DOHH2 (cell line): ENCODE data around the gene SCN4B.
"Not testable (repeated sequence)": the region's sequence is repeated elsewhere in the genome, so short reads cannot be mapped to it uniquely, and the experiment has no call there.

ENCODE experiments used
- H3F3A ChIP-seq: fragments of 200-600 bp; sonication (generic), shearing (Covaris generic); 2 replicates; pipeline ENCODE4 v1.6.0; 2016; ENCODE audit warnings: antibody characterized with exemption, mild to moderate bottlenecking; ENCODE audit not compliant: control insufficient read depth, insufficient read depth
- H3K27ac ChIP-seq: fragments of 200-600 bp; sonication (generic); 2 replicates; pipeline ENCODE4 v1.5.1; 2014; ENCODE audit warnings: low read depth, mild to moderate bottlenecking, low read length, moderate library complexity
- H3K27me3 ChIP-seq: fragments of 200-600 bp; sonication (generic); 2 replicates; pipeline ENCODE4 v1.6.1; 2014; ENCODE audit warnings: mild to moderate bottlenecking, low read length, mixed read lengths; ENCODE audit not compliant: control insufficient read depth
- H3K36me3 ChIP-seq: fragments of 200-600 bp; sonication (generic); 2 replicates; pipeline ENCODE4 v1.6.1; 2014; ENCODE audit warnings: mild to moderate bottlenecking, low read length, moderate library complexity, mixed read lengths; ENCODE audit not compliant: control insufficient read depth
- H3K4me1 ChIP-seq: fragments of 200-600 bp; sonication (generic); 2 replicates; pipeline ENCODE4 v1.6.1; 2014; ENCODE audit warnings: mild to moderate bottlenecking, low read length, mixed read lengths; ENCODE audit not compliant: control insufficient read depth
- H3K4me2 ChIP-seq: fragments of 200-600 bp; sonication (generic); 2 replicates; pipeline ENCODE4 v1.6.0; 2014; ENCODE audit warnings: mild to moderate bottlenecking, low read length, moderate library complexity
- H3K4me3 ChIP-seq: fragments of 200-600 bp; sonication (generic); 2 replicates; pipeline ENCODE4 v1.5.1; 2014; ENCODE audit warnings: mild to moderate bottlenecking, low read length, mixed read lengths
- H3K79me2 ChIP-seq: fragments of 200-600 bp; sonication (generic); 2 replicates; pipeline ENCODE4 v1.6.1; 2014; ENCODE audit warnings: mild to moderate bottlenecking, low read length, mixed read lengths; ENCODE audit not compliant: control insufficient read depth
- H3K9me2 ChIP-seq: fragments of 200-600 bp; sonication (generic); replicated peaks from 2 replicates; pipeline ENCODE4 v1.6.1; 2014; ENCODE audit warnings: mild to moderate bottlenecking, low read length, mixed read lengths; ENCODE audit not compliant: control insufficient read depth
- H3K9me3 ChIP-seq: fragments of 200-600 bp; sonication (generic); 2 replicates; pipeline ENCODE4 v1.6.1; 2014; ENCODE audit warnings: antibody characterized with exemption, low read length, mixed read lengths; ENCODE audit not compliant: control insufficient read depth, insufficient read depth
- H4K20me1 ChIP-seq: fragments of 200-600 bp; sonication (generic); 2 replicates; pipeline ENCODE4 v1.6.0; 2014; ENCODE audit warnings: low read depth, mild to moderate bottlenecking, antibody characterized with exemption, low read length, moderate library complexity; ENCODE audit not compliant: control insufficient read depth, insufficient read depth
- EZH2phosphoT487 ChIP-seq: fragments of 200-600 bp; sonication (generic); IDR thresholded peaks from 2 replicates; pipeline ENCODE4 v1.6.1; 2017; ENCODE audit warnings: borderline replicate concordance, mild to moderate bottlenecking, antibody characterized with exemption, low read length, moderate library complexity, mixed read lengths
- TF ChIP-seq, protein P1 (sequence below): fragments of 200-600 bp; sonication (generic); IDR thresholded peaks from one replicate; pipeline ENCODE4 v1.5.1; 2014; ENCODE audit warnings: antibody characterized with exemption, mild to moderate bottlenecking, low read depth, low read length; ENCODE audit not compliant: poor library complexity, severe bottlenecking

SCN4B gene

GRCh38 chr11:118194835-118195627 lies 42.4 kb upstream of the SCN4B start:
- TF ChIP-seq, protein P1, sequence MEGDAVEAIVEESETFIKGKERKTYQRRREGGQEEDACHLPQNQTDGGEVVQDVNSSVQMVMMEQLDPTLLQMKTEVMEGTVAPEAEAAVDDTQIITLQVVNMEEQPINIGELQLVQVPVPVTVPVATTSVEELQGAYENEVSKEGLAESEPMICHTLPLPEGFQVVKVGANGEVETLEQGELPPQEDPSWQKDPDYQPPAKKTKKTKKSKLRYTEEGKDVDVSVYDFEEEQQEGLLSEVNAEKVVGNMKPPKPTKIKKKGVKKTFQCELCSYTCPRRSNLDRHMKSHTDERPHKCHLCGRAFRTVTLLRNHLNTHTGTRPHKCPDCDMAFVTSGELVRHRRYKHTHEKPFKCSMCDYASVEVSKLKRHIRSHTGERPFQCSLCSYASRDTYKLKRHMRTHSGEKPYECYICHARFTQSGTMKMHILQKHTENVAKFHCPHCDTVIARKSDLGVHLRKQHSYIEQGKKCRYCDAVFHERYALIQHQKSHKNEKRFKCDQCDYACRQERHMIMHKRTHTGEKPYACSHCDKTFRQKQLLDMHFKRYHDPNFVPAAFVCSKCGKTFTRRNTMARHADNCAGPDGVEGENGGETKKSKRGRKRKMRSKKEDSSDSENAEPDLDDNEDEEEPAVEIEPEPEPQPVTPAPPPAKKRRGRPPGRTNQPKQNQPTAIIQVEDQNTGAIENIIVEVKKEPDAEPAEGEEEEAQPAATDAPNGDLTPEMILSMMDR = no peak
- no peak for TF ChIP-seq EZH2phosphoT487
- H4K20me1 ChIP-seq = no peaks in the 10 kb centered on the region
- no peaks in the 10 kb centered on the region for H3F3A ChIP-seq
- H3K4me1 ChIP-seq = peaks cover 9% of the 10 kb centered on the region
- no peak overlapping the region for H3K4me3 ChIP-seq
- H3K27ac ChIP-seq = no peak overlapping the region
- H3K36me3 ChIP-seq = no peaks in the 10 kb centered on the region
- H3K27me3 ChIP-seq = 0 out of 2 replicates have a peak, but pooled peaks cover under 1% of the 10 kb centered on the region
- no peak overlapping the region for H3K4me2 ChIP-seq
- H3K79me2 ChIP-seq = no peaks in the 10 kb centered on the region
- H3K9me2 ChIP-seq = no peaks in the 10 kb centered on the region
- H3K9me3 ChIP-seq = no peaks in the 10 kb centered on the region

DNA sequence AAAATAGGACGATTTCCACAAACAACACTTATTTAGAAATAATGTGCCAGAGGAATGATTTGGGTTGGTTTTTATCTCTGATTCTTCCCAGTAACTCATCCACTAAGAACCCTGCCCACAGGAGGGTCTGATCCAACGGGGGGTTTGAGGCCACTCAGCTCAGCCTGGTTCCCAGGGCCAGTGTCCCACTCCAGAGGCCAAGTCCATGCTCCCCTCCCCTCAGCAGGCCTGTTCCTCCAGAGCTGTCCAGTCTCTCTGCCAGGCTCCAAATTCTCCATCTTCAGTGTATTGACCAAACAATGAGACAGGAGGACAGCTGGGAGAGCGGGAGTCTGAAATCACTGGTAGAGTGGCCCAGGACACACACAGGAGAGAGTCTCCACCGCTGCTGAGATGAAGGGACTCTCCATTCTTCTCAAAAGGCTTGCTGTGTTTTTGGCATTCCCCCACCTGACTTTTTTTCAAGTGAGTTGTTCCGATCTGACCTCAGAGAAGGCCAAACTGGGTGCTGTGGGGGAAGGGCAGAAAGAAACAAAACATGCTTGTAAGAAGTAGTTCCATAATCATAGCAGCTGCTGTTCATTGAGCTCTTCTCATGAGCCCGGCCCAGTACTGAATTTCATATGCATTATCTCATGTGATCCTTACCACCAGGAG lies 41.4 kb upstream of the SCN4B start:
- H3K27ac ChIP-seq = no peak overlapping the region
- H3K27me3 ChIP-seq = 0 out of 2 replicates have a peak, but pooled peaks cover 4% of the 10 kb centered on the region
- no peaks in the 10 kb centered on the region for H3K9me2 ChIP-seq
- no peak overlapping the region for H3K4me3 ChIP-seq
- no peak overlapping the region for H3K4me2 ChIP-seq
- H3K9me3 ChIP-seq = no peaks in the 10 kb centered on the region
- no peaks in the 10 kb centered on the region for H3K36me3 ChIP-seq
- TF ChIP-seq, protein P1 = no peak
- no peak for TF ChIP-seq EZH2phosphoT487
- peaks cover 9% of the 10 kb centered on the region for H3K4me1 ChIP-seq
- no peaks in the 10 kb centered on the region for H3F3A ChIP-seq
- no peaks in the 10 kb centered on the region for H3K79me2 ChIP-seq
- H4K20me1 ChIP-seq = no peaks in the 10 kb centered on the region

DNA sequence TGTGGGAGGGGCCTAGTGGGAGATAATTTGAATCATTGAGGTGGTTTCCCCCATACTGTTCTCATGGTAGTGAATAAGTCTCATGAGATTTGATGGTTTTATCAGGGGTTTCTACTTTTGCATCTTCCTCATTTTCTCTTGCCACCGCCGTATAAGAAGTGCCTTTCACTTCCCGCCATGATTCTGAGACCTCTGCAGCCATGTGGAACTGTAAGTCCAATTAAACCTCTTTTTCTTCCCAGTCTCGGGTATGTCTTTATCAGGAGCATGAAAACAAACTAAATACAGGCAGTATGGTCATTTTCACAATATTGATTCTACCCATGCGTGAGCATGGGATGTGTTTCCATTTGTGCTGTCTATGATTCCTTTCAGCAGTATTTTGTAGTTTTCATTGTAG lies 40.2 kb upstream of the SCN4B start:
- H3K9me2 ChIP-seq, H3K4me2 ChIP-seq, H3K79me2 ChIP-seq, H3K4me3 ChIP-seq, H3K4me1 ChIP-seq, H3K27ac ChIP-seq, H3K9me3 ChIP-seq, H3K36me3 ChIP-seq, H4K20me1 ChIP-seq, H3F3A ChIP-seq, H3K27me3 ChIP-seq: not testable (repeated sequence)

DNA sequence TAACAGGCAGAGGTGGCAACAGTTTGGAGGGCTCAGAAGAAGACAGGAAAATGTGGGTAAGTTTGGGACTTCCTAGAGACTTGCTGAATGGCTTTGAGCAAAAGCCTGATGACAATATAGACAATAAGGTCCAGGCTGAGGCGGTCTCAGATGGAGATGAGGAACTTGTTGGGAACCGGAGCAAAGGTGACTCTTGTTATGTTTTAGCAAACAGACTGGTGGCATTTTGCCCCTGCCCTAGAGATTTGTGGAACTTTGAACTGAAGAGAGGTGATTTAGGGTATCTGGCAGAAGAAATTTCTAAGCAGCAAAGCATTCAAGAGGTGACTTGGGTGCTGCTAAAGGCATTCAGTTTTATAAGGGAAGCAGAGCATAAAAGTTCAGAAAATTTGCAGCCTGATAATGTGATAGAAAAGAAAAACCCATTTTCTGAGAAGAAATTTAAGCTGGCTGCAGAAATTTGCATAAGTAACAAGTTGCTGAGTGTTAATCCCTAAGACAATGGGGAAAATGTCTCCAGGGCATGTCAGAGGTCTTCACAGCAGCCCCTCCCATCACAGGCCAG lies 38.4 kb upstream of the SCN4B start:
- not testable (repeated sequence) for H3K36me3 ChIP-seq, H3K9me2 ChIP-seq, H3K9me3 ChIP-seq, H3K79me2 ChIP-seq, H3F3A ChIP-seq, H3K27ac ChIP-seq, H3K4me1 ChIP-seq, H3K27me3 ChIP-seq, H3K4me2 ChIP-seq, H4K20me1 ChIP-seq, H3K4me3 ChIP-seq
